ENCODE measurements around the gene KANSL2. TPM values are rescaled to one million over a fixed set of nuclear protein-coding genes. Genes with fewer than 3 reads are reported as not detected.

KANSL2 gene, protein sequence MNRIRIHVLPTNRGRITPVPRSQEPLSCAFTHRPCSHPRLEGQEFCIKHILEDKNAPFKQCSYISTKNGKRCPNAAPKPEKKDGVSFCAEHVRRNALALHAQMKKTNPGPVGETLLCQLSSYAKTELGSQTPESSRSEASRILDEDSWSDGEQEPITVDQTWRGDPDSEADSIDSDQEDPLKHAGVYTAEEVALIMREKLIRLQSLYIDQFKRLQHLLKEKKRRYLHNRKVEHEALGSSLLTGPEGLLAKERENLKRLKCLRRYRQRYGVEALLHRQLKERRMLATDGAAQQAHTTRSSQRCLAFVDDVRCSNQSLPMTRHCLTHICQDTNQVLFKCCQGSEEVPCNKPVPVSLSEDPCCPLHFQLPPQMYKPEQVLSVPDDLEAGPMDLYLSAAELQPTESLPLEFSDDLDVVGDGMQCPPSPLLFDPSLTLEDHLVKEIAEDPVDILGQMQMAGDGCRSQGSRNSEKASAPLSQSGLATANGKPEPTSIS
- total RNA-seq: 45.3 and 45.7 TPM in 2 replicates

DNA sequence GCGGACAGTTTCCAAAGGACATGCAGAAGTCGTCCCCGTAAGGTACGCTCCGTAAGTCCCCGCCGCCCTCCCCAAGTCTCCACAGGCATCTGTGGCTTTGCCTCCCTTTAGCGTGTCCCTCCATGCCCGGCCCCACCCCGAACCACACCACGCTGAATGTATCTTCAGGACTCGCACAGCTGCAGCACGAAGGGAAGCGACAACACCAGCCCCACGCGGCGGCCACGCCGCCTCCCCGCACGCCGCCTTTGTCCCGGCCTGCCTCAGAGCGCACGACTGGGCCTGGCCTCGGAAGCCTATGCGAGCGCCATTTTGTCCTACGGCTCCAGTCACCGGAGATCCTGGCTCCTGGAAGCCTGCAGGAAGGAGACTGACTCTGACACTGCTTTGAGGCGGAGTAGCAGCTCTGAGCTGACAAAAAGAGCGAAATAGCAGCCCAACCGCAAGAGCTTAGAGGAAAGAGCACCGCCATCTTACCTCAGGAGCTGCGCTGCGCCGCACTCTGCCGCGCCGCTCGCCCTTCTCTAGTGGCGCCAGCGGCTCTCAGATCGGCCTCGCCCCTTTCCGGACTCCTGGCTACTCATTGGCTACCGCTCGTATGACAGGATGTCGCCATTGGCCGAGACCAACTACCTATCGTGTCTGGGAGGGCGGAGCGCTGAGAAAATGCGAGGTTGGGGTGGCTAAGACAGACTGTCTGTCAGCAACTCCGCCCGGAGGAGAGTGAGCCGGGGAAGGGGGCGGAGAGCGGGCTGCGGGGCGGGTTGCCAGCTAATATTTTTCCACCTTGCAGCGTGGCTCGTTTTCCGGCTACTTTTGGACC is at the start of gene KANSL2:
KANSL2 (minus strand) TSS at position 529 of the 823 bp plus-strand sequence. CDS start 606 bp downstream, outside the sequence.

DNA sequence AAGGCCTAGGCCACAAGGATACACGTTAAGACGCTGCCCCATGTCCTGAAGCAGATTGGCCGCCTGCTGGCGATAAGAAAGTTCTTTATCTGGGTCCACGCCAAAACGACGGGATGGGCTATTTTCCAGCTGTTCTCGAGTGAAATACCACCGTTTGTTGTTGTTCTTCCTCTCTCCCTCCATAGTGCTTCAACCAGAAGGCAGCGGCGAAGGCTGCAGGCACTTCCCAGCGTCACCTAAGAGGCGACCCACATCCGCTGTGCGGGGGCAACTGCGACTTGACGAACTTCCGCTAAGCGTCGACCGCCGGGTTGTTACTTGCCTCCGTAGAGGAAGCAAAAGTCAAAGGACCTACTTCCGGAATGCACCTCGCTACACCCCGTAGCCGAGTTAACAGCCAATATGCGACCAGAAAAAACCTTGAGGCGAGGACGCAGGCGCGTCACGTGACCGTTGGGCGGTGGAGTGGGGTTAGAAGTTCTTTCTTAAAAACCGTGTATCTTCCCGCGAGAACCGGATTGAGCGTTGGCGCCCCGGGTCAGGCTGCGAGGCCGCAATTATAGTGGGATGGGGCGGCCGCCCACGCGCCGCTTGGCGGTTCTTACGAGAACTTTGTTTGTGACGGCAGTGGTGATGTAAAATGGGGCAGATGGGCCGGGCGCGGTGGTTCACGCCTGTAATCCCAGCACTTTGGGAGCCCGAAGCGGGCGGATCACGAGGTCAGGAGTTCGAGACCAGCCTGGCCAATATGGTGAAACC is 34.6 kb upstream of the KANSL2 start, which contains the start of gene CCNT1:
CCNT1 (minus strand) TSS at position 215 of the 759 bp plus-strand sequence; CDS start at position 183, 32 bp downstream.

Other genes starting within 250 kb of the KANSL2 start
- not detected in 2 replicates for gene ANP32D, start 209.7 kb downstream of the KANSL2 start, total RNA-seq
- 2.2 TPM in 1 of 2 replicates, not detected in the other for gene C12orf54, start 199.7 kb downstream of the KANSL2 start, total RNA-seq
- gene OR8S1, start 156.6 kb downstream of the KANSL2 start, total RNA-seq: not detected in 2 replicates
- not detected in 2 replicates for gene LALBA, start 112.2 kb downstream of the KANSL2 start, total RNA-seq
- gene CCNT1, start 34.5 kb upstream of the KANSL2 start, total RNA-seq: 18.6 and 20.1 TPM in 2 replicates
- gene ADCY6, start 106.9 kb upstream of the KANSL2 start, total RNA-seq: 15.8 and 42.2 TPM in 2 replicates
- gene CACNB3, start 136.3 kb upstream of the KANSL2 start, total RNA-seq: 27.5 and 37.7 TPM in 2 replicates
- gene DDX23, start 169.9 kb upstream of the KANSL2 start, total RNA-seq: 46.5 and 49.5 TPM in 2 replicates
- gene RND1, start 183.6 kb upstream of the KANSL2 start, total RNA-seq: 3.4 TPM in 1 of 2 replicates, not detected in the other
- 40.2 and 48.4 TPM in 2 replicates for gene FKBP11, start 243.3 kb upstream of the KANSL2 start, total RNA-seq